NCI-H226 (cell line): Measurements from ENCODE around the gene LRRK1.

ENCODE experiments used
- DNase-seq: peaks from one replicate; pipeline ENCODE4 v3.0.0-alpha.2; 2015

Gene LRRK1

GRCh38 chr15:101100593-101101442 lies 181.7 kb downstream of the LRRK1 start:
- no peak for DNase-seq

- no peak for DNase-seq
Measured at GRCh38 chr15:101101676-101102075, 182.5 kb downstream of the LRRK1 start.

DNA sequence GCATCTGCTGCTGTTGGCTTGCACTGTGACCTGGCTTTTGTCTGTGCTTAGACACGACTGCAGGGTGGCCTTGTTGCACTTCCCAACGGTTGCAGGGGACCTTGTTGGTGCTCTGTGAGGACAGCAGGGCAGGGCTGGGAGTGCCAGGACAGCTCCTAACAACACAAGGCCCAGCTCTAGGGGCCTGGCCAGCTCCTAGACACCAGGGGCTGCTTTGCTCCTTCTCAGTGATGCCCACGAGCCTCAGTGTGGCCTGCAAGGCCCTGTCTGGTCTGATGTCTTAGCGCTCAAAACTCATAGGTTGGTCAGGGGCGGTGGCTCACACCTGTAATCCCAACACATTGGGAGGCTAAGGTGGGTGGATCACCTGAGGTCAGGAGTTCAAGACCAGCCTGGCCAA lies 183.6 kb downstream of the LRRK1 start:
- no peak for DNase-seq

DNA sequence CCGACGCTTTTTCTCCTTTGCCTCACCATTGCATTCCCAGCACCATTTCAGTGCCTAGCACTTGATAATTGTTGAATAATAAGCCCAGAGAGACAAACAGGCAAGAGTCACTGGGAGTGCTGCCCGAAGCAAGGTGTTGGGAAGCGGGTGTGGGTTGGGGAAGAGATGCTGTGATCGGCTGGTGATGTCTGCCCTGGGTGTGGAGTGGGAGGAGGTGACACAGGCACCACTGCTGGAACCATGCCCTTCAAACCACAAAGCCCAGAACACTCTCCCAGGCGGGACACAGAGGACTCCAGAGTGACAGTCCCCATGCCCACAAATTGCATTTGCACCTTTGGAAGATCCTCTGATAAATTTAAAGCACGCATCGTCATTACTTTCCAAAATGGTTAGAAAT lies 184.4 kb downstream of the LRRK1 start:
- DNase-seq: no peak

GRCh38 chr15:101104141-101104540 lies 185.0 kb downstream of the LRRK1 start:
- DNase-seq: no peak

DNA sequence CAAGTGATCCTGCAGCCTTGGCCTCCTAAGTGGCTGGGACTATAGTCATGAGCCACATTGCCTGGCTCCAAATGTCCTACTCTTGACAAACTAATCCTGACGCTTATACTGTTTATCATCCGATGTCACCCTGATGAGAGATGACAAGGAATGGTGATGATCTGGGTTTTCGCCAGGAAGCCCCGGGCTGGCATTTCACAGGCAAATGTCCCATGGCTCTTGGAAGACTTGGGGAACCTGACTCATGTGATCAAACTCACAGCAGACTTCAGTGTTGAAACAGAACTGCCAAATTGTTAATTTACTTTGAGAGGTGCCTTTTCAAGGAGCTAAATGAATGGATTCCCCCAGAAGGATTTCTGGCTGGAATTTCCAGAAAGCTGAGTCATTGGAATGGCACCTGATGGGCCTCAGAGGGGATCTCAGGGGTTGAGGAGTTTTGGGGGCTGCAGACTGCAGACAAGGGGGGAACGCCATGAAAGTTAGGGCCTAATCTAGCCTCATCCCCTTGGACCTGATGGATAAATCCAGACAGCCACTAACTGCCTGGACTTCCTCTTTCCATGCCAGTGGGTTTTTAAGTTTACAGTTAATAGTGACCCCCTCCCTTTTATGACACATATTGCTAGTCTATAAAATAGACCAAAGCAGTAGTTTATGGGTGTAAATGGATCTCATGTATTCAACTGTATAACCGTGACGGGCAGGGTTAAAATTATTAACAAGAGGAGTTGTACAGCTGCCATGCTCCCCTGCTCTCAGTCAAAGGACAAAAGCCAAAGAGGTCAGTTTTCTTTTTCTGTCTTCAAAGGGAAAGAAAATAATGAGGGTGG lies 186.1 kb downstream of the LRRK1 start:
- peak; percentile 16 for DNase-seq

- DNase-seq: no peak
Measured at GRCh38 chr15:101107101-101107500, 187.9 kb downstream of the LRRK1 start.

- DNase-seq: no peak
Measured at GRCh38 chr15:101107625-101108460, 188.7 kb downstream of the LRRK1 start.

GRCh38 chr15:101108461-101108775 lies 189.3 kb downstream of the LRRK1 start:
- DNase-seq: no peak

DNA sequence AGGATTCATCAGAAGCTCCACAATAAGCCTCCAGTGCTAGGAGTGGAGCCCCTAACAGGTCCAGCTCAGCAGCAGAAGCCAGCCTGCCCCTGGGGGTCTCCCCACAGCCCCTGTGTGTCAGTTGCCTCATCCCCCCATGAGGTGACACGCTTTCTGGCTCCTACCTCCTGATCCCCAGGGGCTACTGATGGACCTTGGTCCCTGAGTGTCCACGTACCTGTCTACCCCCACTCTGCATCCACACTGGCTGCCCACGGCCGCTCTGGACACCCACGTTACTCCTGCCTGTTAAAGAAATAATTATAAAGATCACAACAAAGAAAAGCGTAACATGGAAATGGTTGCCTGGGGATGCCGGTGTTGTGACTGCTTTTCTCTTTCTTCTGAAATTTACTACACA lies 189.6 kb downstream of the LRRK1 start:
- no peak for DNase-seq

GRCh38 chr15:101110681-101111569 lies 191.8 kb downstream of the LRRK1 start:
- no peak for DNase-seq

GRCh38 chr15:101111570-101112262 lies 192.6 kb downstream of the LRRK1 start:
- DNase-seq: no peak

- no peak for DNase-seq
Measured at GRCh38 chr15:101112336-101113113, 193.4 kb downstream of the LRRK1 start.

DNA sequence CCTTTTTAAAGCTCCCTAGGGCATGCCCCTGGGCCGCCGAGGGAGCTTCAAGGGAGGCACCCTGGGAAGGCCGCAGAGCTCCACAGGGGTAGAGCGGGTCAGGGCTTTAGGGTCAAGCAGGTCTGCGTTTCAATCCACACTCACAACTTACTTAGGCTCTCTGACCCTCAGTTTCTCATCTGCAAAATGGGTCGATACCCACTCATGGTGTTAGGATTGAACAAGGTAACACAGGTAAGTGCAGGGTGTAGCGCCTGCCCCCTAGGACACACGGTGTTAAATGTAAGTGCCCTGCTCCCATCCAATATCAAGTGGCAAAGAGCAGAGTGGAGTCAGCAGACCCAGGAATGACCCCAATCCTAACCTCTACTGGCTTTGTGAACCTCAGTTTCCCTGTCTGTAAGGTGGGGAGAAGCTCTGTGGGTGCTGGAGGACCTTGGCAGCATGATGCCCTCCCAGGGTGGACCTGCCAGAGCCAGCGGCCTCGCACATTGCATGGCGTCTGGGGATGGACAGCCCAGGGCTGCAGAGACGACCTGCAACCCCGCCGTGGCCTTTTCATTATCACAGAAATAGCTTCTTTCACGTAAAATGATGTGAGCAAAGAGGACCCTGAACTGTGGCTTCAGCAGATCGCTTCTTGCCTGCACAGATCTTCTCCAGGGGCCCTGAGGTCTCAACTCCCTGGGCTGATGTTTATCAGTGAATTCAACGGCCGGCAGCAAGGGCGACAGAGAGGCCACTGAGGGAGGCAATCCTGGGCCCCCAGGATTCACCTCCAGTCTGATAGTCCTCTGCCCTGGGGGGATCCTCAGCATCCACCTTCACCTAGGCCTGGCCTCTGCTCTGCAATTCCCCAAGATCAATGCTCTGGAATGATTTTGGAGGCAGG lies 194.2 kb downstream of the LRRK1 start:
- DNase-seq: no peak

DNA sequence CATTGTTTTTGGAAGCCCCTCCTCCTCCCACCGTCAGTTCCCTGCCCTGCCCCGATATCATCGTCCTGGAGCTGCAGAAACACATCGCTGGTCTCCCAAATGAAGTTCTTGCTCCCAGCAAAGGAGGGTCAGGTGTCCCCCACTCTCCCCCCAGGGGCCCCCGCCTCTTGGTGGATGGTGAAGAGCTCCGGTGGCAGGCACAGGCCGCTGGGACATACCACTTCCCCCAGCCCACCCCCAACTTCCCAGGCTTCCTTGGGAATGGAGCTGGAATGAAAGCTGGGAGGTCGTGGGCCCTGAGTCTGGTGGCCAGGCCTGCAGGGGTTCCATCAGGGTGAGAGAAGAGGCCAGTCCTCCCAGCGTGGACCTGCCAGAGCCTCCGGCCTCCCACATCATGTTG lies 195.0 kb downstream of the LRRK1 start:
- DNase-seq: no peak

DNA sequence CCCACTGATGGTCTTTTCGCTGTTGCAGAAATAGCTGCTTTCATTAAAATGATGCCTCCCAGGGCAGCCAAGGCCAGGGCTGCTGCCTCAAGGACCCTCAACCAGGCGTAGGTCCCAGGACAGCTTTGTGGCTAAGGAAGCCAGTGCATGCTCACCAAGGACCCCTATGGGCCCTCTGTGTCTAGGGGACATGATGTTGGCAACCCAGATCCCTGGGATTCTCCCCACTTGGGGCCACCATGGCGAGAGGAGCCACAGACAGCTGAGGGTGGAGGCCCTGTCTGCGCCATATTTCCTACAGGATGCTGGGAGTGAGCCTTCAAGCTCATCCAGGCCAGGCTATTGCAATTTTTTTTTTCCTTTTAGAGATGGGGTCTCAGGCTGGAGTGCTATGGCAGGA lies 195.5 kb downstream of the LRRK1 start:
- DNase-seq: no peak

DNA sequence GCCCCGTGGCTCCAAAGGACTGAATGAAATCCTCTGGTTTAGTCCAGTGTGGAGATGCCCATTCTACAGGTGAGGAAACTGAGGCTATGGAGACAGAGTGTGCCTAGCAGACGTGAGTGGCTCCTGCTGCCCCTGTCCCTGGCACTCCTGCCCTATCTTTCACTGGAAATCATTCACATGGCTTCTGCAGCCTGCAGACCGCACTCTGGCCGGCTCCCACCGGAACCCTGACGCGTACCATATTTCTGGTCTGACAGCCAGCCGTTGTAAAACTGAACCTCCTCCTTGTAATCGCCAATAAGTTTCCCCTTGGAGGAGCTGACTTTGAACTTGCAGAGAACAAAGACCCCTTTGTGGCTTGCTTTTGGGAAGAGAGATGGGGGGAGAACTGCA lies 196.2 kb downstream of the LRRK1 start:
- no peak for DNase-seq

GRCh38 chr15:101115786-101116680 lies 196.9 kb downstream of the LRRK1 start:
- DNase-seq: no peak

- DNase-seq: no peak
Measured at GRCh38 chr15:101116681-101116976, 197.5 kb downstream of the LRRK1 start.
